ENCODE data around the gene FHOD3. TPM values are rescaled to one million over a fixed set of nuclear protein-coding genes. Genes with fewer than 3 reads are reported as not detected.

Gene FHOD3
- total and polyA plus RNA-seq, 9 of the 15 experiments (the other 6 are each of a cell fraction or from before 2014, with no cell fraction given) = 0.11 TPM; not detected in 8

DNA sequence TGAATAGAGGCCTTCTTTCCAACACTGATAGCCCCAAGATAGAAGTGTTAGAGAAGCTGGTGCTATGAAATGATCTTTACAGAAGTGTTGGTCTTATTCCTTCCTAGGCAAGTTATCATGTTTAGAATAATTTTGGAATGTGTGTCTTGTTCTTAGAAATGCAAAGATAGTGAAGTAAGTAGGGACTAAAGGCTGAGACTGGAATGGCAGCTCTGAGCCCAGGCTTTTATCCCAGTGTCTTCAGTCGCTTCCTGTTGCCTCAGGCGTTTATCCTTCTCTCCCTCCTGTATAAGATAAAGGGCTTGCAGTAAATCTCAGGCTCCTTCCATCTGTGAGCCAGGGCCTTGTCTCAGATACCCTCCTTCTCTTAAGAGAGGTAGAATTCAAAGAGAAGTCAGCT lies 313.1 kb downstream of the FHOD3 start:
- no peak overlapping the region for H3K4me3 ChIP-seq
- ChIA-PET POLR2A (interaction anchor here (1.4 kb wide), 1 partner anchor 8 kb away, joined by 4 read pairs; no protein-coding TSS in a partner anchor), CTCF (ENCODE audit: low intra/inter-chr PET ratio) (no interaction called here)
- DNase-seq (ENCODE audit: extremely low read depth in 1 of 4, low spot score in 3 of 4) (no peak), FAIRE-seq (no peak), ATAC-seq (no peak)
- no peaks in the 10 kb centered on the region for H3K9me3 ChIP-seq (replicated peaks; ENCODE audit: control insufficient read depth, insufficient read depth, low read depth, low read length)
- H2AFZ ChIP-seq (ENCODE audit: low read depth, low read length) = no peak overlapping the region
- 0% methylated on average over 2 of the region's 2 CpGs for WGBS (ENCODE audit: insufficient coverage, low coverage, missing lambda C conversion rate)
- no peaks in the 10 kb centered on the region for H4K20me1 ChIP-seq (replicated peaks; ENCODE audit: control insufficient read depth, insufficient read depth, low read length)
- no TSS peak for BruUV-seq (replicated peaks)
- no peaks in the 10 kb centered on the region for H3K9me1 ChIP-seq (ENCODE audit: control insufficient read depth, insufficient read depth, low read length)
- H3K4me2 ChIP-seq (ENCODE audit: insufficient read depth, low read length) = no peak overlapping the region
- H3K27ac ChIP-seq (ENCODE audit: extremely low read depth, low read depth, low read length) = no peak overlapping the region
- intact Hi-C loops (cut with micrococcal nuclease) (no loop called here), in situ Hi-C loops (cut with MboI) (no loop called here)
- no peaks in the 10 kb centered on the region for H3K36me3 ChIP-seq (ENCODE audit: control insufficient read depth, insufficient read depth, low read length)
- no peak overlapping the region for H3K9ac ChIP-seq (ENCODE audit: insufficient read depth in 1 of 2, low read depth in 2 of 2, low read length in 2 of 2)
- H3K27me3 ChIP-seq (ENCODE audit: control insufficient read depth in 2 of 2, insufficient read depth in 2 of 2, low read length in 2 of 2) = peaks cover 9 to 12% of the 10 kb centered on the region in 2 experiments
- H3K4me1 ChIP-seq (replicated peaks in 1 of 2; ENCODE audit: control insufficient read depth in 2 of 2, insufficient read depth in 2 of 2, low read length in 2 of 2) = no peaks in the 10 kb centered on the region
- no peaks in the 10 kb centered on the region for H3K79me2 ChIP-seq (ENCODE audit: control insufficient read depth, insufficient read depth, low read length)
- TF ChIP-seq CAMTA2 (CRISPR knock-in tag; conservative IDR thresholded peaks at IDR 0.05) (no peak), TSC22D4 (tag; IDR thresholded peaks at IDR 0.05) (no peak), SMARCB1 (IDR thresholded peaks at IDR 0.05; ENCODE audit: insufficient read length, low read depth) (no peak), NEUROD1 (IDR thresholded peaks at IDR 0.05; ENCODE audit: borderline replicate concordance, low read depth, low read length, partially characterized antibody) (no peak), OTX1 (CRISPR knock-in tag; IDR thresholded peaks at IDR 0.05) (no peak), ZNF274 (IDR thresholded peaks at IDR 0.05; ENCODE audit: borderline replicate concordance, low read depth, low read length) (no peak), SIN3B (IDR thresholded peaks at IDR 0.05; ENCODE audit: low read depth) (no peak), HDAC6 (IDR thresholded peaks at IDR 0.05; ENCODE audit: low read depth, low read length) (no peak), CEBPG (CRISPR knock-in tag; IDR thresholded peaks at IDR 0.05) (no peak), CEBPG (tag; conservative IDR thresholded peaks at IDR 0.05 in 1 of 2, IDR thresholded peaks at IDR 0.05 in 1 of 2) (no peak), ZNF695 (CRISPR knock-in tag; IDR thresholded peaks at IDR 0.05) (no peak)
- TF ChIP-seq, protein P1, sequence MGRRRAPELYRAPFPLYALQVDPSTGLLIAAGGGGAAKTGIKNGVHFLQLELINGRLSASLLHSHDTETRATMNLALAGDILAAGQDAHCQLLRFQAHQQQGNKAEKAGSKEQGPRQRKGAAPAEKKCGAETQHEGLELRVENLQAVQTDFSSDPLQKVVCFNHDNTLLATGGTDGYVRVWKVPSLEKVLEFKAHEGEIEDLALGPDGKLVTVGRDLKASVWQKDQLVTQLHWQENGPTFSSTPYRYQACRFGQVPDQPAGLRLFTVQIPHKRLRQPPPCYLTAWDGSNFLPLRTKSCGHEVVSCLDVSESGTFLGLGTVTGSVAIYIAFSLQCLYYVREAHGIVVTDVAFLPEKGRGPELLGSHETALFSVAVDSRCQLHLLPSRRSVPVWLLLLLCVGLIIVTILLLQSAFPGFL (CRISPR knock-in tag; IDR thresholded peaks at IDR 0.05) = no peak
- TF ChIP-seq, protein P2, sequence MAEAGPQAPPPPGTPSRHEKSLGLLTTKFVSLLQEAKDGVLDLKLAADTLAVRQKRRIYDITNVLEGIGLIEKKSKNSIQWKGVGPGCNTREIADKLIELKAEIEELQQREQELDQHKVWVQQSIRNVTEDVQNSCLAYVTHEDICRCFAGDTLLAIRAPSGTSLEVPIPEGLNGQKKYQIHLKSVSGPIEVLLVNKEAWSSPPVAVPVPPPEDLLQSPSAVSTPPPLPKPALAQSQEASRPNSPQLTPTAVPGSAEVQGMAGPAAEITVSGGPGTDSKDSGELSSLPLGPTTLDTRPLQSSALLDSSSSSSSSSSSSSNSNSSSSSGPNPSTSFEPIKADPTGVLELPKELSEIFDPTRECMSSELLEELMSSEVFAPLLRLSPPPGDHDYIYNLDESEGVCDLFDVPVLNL (CRISPR knock-in tag; IDR thresholded peaks at IDR 0.05; ENCODE audit: low read depth) = no peak
- TF ChIP-seq, protein P3, sequence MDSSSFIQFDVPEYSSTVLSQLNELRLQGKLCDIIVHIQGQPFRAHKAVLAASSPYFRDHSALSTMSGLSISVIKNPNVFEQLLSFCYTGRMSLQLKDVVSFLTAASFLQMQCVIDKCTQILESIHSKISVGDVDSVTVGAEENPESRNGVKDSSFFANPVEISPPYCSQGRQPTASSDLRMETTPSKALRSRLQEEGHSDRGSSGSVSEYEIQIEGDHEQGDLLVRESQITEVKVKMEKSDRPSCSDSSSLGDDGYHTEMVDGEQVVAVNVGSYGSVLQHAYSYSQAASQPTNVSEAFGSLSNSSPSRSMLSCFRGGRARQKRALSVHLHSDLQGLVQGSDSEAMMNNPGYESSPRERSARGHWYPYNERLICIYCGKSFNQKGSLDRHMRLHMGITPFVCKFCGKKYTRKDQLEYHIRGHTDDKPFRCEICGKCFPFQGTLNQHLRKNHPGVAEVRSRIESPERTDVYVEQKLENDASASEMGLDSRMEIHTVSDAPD (CRISPR knock-in tag; IDR thresholded peaks at IDR 0.05) = no peak
- TF ChIP-seq, protein P4, sequence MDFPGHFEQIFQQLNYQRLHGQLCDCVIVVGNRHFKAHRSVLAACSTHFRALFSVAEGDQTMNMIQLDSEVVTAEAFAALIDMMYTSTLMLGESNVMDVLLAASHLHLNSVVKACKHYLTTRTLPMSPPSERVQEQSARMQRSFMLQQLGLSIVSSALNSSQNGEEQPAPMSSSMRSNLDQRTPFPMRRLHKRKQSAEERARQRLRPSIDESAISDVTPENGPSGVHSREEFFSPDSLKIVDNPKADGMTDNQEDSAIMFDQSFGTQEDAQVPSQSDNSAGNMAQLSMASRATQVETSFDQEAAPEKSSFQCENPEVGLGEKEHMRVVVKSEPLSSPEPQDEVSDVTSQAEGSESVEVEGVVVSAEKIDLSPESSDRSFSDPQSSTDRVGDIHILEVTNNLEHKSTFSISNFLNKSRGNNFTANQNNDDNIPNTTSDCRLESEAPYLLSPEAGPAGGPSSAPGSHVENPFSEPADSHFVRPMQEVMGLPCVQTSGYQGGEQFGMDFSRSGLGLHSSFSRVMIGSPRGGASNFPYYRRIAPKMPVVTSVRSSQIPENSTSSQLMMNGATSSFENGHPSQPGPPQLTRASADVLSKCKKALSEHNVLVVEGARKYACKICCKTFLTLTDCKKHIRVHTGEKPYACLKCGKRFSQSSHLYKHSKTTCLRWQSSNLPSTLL (IDR thresholded peaks at IDR 0.05) = no peak
- TF ChIP-seq, protein P5, sequence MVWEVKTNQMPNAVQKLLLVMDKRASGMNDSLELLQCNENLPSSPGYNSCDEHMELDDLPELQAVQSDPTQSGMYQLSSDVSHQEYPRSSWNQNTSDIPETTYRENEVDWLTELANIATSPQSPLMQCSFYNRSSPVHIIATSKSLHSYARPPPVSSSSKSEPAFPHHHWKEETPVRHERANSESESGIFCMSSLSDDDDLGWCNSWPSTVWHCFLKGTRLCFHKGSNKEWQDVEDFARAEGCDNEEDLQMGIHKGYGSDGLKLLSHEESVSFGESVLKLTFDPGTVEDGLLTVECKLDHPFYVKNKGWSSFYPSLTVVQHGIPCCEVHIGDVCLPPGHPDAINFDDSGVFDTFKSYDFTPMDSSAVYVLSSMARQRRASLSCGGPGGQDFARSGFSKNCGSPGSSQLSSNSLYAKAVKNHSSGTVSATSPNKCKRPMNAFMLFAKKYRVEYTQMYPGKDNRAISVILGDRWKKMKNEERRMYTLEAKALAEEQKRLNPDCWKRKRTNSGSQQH (CRISPR knock-in tag; IDR thresholded peaks at IDR 0.05) = no peak

All from K562 (cell line).